ENCODE results near the gene RASSF1.
"Not testable (repeated sequence)": the region's sequence is repeated elsewhere in the genome, so short reads cannot be mapped to it uniquely, and the experiment has no call there.

The RASSF1 gene

GRCh38 chr3:50325497-50326181 is 15.0 kb downstream of the RASSF1 start:
- in situ Hi-C loops (cut with MboI; ENCODE audit: low sequenced_read_pairs): no loop called here

- in situ Hi-C loops (cut with MboI; ENCODE audit: low sequenced_read_pairs): no loop called here
Measured at GRCh38 chr3:50325113-50325480, 15.5 kb downstream of the RASSF1 start.

GRCh38 chr3:50324351-50325112 is 16.1 kb downstream of the RASSF1 start:
- in situ Hi-C loops (cut with MboI; ENCODE audit: low sequenced_read_pairs): no loop called here

- in situ Hi-C loops (cut with MboI; ENCODE audit: low sequenced_read_pairs): no loop called here
Measured at GRCh38 chr3:50323614-50324199, 16.9 kb downstream of the RASSF1 start.

GRCh38 chr3:50323092-50323600 is 17.5 kb downstream of the RASSF1 start:
- in situ Hi-C loops (cut with MboI; ENCODE audit: low sequenced_read_pairs): no loop called here

- in situ Hi-C loops (cut with MboI; ENCODE audit: low sequenced_read_pairs): no loop called here
Measured at GRCh38 chr3:50322386-50323091, 18.1 kb downstream of the RASSF1 start, which contains the start of gene HYAL2. Gene HYAL2 (minus strand): TSS chr3:50322745. CDS start chr3:50320489, 2,256 bp downstream.

- in situ Hi-C loops (cut with MboI; ENCODE audit: low sequenced_read_pairs): no loop called here
Measured at GRCh38 chr3:50322115-50322385, 18.6 kb downstream of the RASSF1 start.

GRCh38 chr3:50321336-50322114 is 19.1 kb downstream of the RASSF1 start:
- in situ Hi-C loops (cut with MboI; ENCODE audit: low sequenced_read_pairs): no loop called here

GRCh38 chr3:50320853-50321335 is 19.7 kb downstream of the RASSF1 start:
- in situ Hi-C loops (cut with MboI; ENCODE audit: low sequenced_read_pairs): no loop called here

GRCh38 chr3:50319894-50320625 is 20.6 kb downstream of the RASSF1 start:
- in situ Hi-C loops (cut with MboI; ENCODE audit: low sequenced_read_pairs): no loop called here

GRCh38 chr3:50319181-50319893 is 21.3 kb downstream of the RASSF1 start:
- in situ Hi-C loops (cut with MboI; ENCODE audit: low sequenced_read_pairs): no loop called here

GRCh38 chr3:50318615-50319014 is 22.0 kb downstream of the RASSF1 start:
- in situ Hi-C loops (cut with MboI; ENCODE audit: low sequenced_read_pairs): no loop called here

GRCh38 chr3:50318163-50318562 is 22.5 kb downstream of the RASSF1 start:
- in situ Hi-C loops (cut with MboI; ENCODE audit: low sequenced_read_pairs): no loop called here

GRCh38 chr3:50317300-50317699 is 23.3 kb downstream of the RASSF1 start:
- in situ Hi-C loops (cut with MboI; ENCODE audit: low sequenced_read_pairs): no loop called here

GRCh38 chr3:50316657-50317242 is 23.9 kb downstream of the RASSF1 start:
- in situ Hi-C loops (cut with MboI; ENCODE audit: low sequenced_read_pairs): no loop called here

- in situ Hi-C loops (cut with MboI; ENCODE audit: low sequenced_read_pairs): no loop called here
Measured at GRCh38 chr3:50314816-50315215, 25.8 kb downstream of the RASSF1 start.

- in situ Hi-C loops (cut with MboI; ENCODE audit: low sequenced_read_pairs): no loop called here
Measured at GRCh38 chr3:50314342-50314741, 26.3 kb downstream of the RASSF1 start.

GRCh38 chr3:50312041-50312440 is 28.6 kb downstream of the RASSF1 start:
- in situ Hi-C loops (cut with MboI; ENCODE audit: low sequenced_read_pairs): not testable (repeated sequence)

GRCh38 chr3:50304601-50305000 is 36.0 kb downstream of the RASSF1 start:
- in situ Hi-C loops (cut with MboI; ENCODE audit: low sequenced_read_pairs): no loop called here
